Activated CD8-positive, alpha-beta memory T cell treated with anti-CD3 and anti-CD28 coated beads for 48 hours (primary cell): ENCODE data around the gene TMEM61.
"Not testable (repeated sequence)": the region's sequence is repeated elsewhere in the genome, so short reads cannot be mapped to it uniquely, and the experiment has no call there.

Experiments
- DNase-seq, 3 experiments: peaks; one replicate each; pipeline ENCODE4 v3.0.0-alpha.2; 2020; ENCODE audit warnings: low read depth in 2 of 3, low spot score in 2 of 3

The TMEM61 gene

DNA sequence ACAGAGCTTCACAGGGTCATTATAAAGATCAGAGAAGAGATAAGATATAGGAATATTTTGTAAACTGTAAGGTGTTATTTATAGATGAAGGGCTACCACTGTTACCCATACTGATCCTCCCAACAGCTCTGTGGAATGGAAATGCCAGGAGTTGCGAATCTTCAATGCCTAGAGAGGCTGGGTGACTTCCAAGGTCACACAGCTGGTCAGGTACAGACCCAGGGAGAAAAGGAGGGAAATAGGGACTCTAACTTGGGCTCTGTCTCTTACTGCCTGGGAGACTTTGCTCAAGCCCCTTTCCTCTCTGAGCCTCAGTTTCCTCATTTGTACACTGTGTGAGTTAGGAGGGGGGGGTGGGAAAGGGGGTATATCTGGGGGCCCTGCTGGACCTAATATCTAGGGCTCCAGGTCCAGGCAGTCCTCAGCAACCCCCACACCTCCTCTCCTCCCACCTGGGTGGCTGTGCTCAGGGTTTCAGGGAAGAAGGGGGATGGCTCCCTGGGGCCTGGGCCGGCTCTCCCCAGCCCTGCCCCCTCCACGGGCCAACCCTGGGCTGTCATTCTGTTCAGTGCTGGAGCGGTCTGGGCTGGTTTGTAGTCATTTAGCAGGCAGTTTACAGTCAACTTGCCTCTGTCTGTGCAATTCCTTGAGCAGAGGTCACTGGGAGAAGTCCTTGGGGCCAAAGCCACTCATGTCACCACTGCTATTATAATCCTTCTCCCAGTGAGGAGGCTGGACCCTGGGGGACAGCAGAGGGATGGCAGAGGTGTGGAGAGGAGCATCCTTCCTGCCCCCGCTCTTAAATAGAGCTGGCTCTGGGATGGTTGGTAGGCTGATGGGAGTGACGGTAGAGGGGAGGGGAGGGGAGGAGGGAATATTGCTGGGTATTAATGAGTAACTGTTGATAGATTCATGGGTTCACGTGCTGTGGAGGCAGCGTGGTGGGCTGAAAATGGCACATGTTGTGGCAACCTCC, 20.0 kb downstream of the TMEM61 start:
- no peak for DNase-seq

DNA sequence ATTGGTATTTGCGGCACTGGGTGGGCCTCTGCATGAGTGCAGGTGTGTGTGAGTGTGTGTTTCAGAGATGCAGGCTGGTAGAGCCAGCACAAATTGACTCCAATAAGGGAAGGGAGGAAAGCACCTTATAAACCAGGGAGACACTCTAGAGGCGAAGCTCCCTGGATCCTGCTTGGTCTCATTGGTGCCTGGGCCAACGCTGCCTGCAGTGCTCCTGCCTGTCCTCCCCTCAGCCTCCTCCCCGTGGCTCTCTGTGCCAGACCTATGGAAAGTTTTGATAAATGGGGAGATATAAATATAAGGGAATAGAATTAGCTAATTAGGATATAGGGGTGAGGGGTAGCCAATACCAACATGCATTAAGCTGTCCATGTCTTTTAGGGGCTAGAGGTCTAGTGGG, 20.9 kb downstream of the TMEM61 start:
- DNase-seq: no peak

DNA sequence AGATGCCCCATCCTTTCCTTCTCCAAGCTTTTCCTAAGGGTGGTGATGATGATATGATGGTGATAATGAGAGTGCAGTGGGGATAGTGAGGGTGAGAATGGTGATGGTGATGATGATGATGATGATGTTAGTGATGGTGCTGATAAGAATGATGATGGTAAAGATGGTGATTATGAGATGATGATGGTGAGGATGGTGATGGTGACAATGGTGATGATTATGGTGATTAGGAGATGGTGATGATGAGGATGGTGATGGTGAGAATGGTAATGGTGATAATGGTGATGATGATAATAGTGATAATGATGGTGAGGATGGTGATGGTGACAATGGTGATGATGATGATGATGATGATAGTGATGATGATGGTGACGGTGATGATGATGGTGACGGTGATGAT, 22.3 kb downstream of the TMEM61 start:
- no peak for DNase-seq

- no peak for DNase-seq
Measured at GRCh38 chr1:55005351-55006140, 25.1 kb downstream of the TMEM61 start.

DNA sequence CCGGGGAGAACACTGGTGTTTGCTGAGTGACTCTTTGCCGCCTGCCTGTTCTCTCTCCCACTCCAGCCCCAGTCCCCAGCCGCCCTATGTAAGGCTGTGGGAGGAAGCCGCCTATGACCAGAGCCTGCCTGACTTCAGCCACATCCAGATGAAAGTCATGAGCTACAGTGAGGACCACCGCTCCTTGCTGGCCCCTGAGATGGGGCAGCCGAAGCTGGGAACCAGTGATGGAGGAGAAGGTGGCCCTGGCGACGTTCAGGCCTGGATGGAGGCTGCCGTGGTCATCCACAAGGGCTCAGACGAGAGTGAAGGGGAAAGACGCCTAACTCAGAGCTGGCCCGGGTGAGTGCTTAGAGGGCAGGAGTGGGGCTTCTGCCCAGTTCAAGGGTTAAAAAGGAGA, 26.5 kb downstream of the TMEM61 start:
- no peak for DNase-seq

DNA sequence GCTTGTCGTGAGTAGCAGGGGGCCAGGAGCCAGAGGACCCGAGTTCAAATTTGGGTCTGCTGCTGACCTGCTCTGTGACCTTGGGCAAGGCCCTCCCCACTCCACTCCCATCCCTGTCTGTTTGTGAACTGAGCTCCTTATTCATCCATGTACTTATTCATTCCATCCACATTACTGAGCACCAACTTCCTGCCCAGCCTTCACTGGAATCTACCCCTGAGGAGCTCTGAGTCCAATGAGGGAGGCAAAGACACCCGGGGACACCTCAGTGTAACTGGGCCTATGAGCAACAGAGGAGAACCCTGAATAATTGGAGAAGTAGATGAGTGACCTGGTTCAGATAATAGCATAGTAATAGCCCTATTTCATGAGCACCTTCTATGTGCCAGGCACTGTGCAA, 27.2 kb downstream of the TMEM61 start:
- no peak for DNase-seq

GRCh38 chr1:55010194-55010886, 29.9 kb downstream of the TMEM61 start:
- no peak for DNase-seq

- no peak for DNase-seq
Measured at GRCh38 chr1:55010887-55011217, 30.4 kb downstream of the TMEM61 start.

DNA sequence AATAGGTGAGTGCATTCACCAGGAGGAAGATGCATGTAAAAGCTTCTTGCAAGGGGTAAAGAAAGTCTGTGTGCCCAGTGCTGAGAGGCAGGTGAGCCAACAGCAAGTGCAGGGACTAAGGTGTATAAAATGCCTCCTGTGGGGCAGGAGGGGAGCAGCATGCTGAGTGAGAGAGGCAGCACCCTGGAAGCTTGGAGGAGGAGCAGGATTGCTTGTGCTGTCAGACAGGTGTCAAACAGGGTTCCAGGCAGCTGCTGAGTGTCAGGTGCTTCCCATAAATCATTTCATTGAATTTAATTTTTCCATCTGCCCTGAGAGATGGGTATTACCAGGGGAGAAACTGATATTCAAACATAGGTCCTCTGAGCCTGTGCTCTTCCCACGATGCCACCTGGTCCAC, 32.2 kb downstream of the TMEM61 start:
- DNase-seq: no peak

DNA sequence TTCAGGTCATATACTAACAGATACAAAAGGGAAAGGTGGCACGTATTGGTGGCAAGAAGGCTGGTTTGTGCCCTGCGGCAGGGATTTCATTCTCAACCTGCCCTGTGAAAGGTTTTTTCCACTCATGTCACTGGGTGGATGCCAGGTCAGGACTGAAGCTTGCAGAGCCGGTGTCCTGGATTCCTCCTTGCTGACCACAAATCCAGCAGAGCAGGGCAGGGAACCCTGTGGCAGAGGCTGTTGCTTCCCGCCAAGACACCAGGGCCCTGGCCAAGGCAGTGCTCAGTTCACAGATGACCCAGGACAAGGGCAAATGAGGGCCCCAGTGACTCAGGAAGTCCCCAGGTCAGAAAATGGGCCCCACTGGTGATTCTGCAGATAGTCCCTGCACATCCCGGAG, 34.7 kb downstream of the TMEM61 start:
- no peak for DNase-seq

DNA sequence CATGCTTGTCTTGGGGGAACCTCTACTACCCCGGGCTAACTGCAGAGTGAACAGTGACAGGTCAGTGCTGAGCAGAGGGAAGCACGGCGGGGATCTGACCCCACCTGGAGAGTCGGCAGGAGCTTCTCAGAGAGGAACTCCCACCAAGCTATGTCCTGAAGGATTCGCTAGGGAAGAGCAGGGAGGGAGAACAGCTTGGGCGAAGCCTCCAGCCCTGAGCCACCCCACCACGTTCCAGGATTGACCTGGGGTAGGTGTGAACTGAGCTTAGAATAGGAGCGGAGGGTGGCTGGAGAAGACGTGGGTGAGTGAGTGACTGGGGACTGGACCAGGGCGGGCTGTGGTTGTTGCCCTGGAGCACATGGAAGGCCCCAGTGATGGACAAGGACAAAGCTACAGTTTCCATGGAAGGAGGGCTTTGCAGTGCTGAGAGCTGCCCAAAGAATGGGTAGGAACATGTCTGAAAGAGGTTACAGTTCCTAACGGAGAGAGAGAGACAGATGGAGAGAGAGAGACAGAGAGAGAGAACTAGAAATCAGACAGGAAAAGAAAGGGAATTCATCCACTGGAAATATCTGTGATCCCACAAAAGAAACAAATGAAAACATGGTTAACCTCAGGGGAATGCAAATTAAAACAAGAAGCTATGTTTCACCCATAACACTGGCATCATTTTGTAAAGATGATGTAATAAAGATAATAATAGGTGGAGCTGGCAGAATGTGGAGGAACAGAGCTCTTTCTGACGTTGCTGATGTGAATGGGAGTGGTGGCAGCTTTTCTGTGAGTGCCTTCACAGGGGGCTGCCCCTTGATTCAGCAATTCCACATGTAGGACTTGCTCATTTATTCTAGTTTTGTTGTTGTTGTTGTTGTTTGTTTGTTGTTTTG, 35.5 kb downstream of the TMEM61 start:
- no peak for DNase-seq

- no peak for DNase-seq
Measured at GRCh38 chr1:55018395-55018794, 38.0 kb downstream of the TMEM61 start.

- peak; percentile 28 to 68 (median 52) for DNase-seq
Measured at GRCh38 chr1:55021942-55022546, 41.6 kb downstream of the TMEM61 start.

GRCh38 chr1:55024163-55024562, 43.7 kb downstream of the TMEM61 start:
- not testable (repeated sequence) for DNase-seq

DNA sequence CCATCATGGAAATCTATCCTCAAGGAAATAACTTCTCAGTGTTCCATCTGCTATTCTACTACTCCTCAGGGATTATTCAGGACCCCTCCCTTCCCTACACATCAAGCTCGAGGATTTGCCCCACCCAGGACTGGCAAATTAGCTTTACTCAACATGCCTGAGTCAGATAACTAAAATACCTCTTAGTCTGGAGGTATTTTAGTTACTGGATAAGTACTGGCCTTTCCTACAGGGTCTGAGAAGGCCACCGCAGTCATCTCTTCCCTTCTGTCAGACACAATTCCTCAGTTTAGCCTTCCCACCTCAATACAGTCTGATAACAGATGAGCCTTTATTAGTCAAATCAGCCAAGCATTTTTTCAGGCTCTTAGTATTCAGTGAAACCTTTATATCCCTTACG, 46.3 kb downstream of the TMEM61 start:
- not testable (repeated sequence) for DNase-seq

- DNase-seq: not testable (repeated sequence)
Measured at GRCh38 chr1:55031098-55031497, 50.7 kb downstream of the TMEM61 start.

- no peak for DNase-seq
Measured at GRCh38 chr1:55033265-55033614, 52.8 kb downstream of the TMEM61 start.

GRCh38 chr1:55034476-55035133, 54.2 kb downstream of the TMEM61 start:
- no peak for DNase-seq

- DNase-seq: no peak
Measured at GRCh38 chr1:55035904-55036303, 55.5 kb downstream of the TMEM61 start.
